ENCODE measurements around the gene LIPA. TPM values are rescaled to one million over a fixed set of nuclear protein-coding genes. Genes with fewer than 3 reads are reported as not detected.

Gene LIPA
- total and polyA plus RNA-seq, 2 of the 4 experiments (the other 2 are of a cell fraction): 23.1 to 31.9 TPM

GRCh38 chr10:89204621-89205185, 46.9 kb downstream of the LIPA start (continued):
- TF ChIP-seq CTCF (conservative IDR thresholded peaks at IDR 0.05; ENCODE audit: low read depth, low read length): no peak
- no peak for TF ChIP-seq MXI1 (IDR thresholded peaks at IDR 0.05; ENCODE audit: borderline replicate concordance, low read depth, low read length)
- TF ChIP-seq NFE2L2 (IDR thresholded peaks at IDR 0.05; ENCODE audit: low read depth, low read length): no peak

Data from IMR-90 (cell line).